HG03558 (cell line): ENCODE results near the gene PTPRT.

Source experiments
- ATAC-seq: cut with Tn5 transposase; IDR thresholded peaks from one replicate; pipeline ENCODE4 v1.9.1; 2021; ENCODE audit warnings: moderate number of reproducible peaks; ENCODE audit not compliant: unreplicated experiment; ENCODE audit errors: extremely low read depth

PTPRT gene

DNA sequence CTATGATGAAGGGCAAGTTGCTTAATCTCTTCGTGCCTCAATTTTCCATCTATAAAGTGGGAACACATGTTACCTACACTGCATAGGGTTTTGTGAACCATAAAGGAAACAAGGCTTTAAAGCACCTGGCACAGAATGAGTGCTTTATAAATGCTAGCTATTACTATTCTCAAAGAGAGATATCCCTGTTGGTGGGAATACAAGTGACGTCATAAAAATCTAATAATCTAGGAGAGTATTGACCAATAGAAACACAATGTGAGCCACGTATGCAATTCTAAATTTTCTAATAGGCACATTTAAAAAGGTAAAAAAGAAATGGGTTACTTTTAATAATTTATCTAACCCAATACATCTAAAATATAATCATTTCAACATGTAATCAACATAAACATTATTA, 316.4 kb downstream of the PTPRT start:
- no peak for ATAC-seq

DNA sequence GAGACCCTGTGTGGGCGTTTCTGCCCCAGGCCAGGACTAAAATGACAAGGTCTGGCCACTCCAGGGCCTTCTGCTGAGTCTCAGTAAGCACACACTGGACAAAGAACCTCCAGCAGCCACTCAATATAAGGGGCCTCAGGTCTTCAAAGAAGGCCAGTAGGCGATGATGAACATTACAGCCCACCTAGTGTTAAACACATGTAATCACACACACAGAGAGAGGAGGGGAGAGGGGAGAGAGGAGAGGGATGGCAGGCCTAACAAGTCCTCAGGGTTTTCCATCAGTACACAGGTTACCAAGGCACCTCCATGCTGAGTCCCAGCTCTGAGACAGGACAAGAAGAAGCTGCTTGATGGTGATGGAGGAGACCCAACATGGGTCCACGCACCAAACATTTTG, 325.6 kb downstream of the PTPRT start:
- ATAC-seq: no peak

DNA sequence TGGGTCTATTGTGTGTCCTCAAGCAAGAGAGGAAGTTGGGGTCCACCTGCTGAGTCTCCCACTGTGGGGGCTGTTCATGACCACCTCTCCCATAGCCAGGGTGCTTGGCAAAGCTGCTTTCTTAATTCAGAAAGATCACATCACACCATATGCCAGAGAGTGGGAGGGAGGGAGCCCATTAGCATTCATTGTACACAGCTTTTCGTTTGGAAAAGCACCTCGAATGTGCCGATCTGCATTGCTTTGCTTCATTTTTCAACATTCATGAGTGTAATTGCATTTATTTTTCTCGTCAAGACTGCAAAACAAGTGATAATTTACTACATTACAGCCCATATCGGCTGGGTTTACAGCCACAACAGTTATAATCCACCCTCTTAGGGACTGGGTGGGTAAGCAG, 327.3 kb downstream of the PTPRT start:
- no peak for ATAC-seq

- ATAC-seq: no peak
Observed at GRCh38 chr20:42857446-42857845, 332.3 kb downstream of the PTPRT start.

DNA sequence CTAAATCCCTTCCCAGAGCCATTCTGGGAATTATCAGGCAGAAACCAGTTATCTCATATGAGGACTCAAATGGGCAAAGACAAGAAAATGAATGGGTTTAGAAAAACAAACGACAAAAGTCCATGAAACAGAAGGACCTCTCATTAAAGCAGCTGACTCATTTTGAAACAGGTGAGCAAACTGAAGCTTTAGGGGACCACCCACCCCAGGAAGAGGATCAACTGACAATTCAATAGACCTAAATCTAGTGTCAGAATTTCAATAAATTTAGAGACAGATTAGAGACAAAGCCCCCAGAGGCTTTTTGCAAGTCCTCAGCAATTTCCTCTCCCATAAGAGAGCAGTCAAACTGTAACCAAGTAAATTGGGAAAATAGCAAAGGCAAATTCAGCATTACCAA, 333.8 kb downstream of the PTPRT start:
- ATAC-seq: no peak

GRCh38 chr20:42852691-42853090, 337.0 kb downstream of the PTPRT start:
- ATAC-seq: no peak

DNA sequence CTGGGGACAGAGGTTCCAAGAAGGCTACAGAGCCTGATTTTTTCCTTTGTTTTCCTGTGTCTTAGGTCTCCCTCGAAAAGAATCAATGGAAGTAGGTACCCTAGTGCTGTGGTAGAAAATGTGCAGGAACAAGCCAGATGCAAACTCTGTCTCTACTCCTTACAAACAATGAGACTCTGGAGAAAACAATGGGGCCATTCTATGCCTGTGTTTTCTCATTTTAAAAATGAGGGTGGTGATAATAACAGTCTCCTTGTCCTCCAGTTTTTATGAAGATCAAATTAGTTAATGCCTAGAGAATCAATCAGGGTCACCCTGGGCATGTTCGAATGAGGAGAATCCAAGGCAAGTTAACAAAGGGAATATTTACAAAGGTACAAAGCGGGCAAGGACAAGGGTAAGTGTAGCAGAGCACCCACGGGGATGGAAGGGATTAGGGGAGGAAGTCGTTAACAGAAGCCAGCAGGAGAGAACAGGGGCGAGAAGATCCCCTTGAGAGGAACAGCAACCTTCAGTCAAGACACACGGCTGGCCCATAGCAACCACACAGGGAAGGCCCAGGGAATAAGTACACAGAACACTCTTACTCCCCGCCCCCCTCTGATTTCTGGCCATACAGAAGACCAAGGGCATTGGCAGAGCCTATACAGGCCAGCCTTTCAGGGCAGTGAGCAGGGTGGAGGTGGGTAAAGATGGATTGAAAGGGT, 342.8 kb downstream of the PTPRT start:
- no peak for ATAC-seq

DNA sequence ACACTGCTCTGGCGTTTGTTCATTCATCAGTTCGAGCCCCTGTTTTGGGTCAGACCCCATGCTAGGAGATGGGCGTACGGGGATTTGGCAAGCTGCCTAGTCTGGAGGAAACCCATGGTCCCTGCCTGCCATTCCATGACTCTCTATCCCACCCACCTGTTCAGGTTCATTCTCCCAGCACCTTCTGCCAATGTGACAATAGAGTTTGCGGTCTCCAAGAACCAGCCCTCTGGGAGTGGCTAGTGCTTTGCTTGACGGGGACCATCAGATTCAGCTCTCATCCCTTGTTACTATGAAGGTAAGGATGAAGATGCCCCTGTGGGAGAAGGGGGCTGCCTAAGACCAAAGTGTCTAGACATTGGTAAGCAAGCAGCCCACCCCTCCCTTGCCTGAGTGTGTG, 345.0 kb downstream of the PTPRT start:
- ATAC-seq: no peak

- ATAC-seq: no peak
Observed at GRCh38 chr20:42837456-42837855, 352.2 kb downstream of the PTPRT start.

GRCh38 chr20:42836339-42836738, 353.4 kb downstream of the PTPRT start:
- no peak for ATAC-seq

- no peak for ATAC-seq
Observed at GRCh38 chr20:42807876-42808275, 381.8 kb downstream of the PTPRT start.

GRCh38 chr20:42795111-42795695, 394.5 kb downstream of the PTPRT start:
- no peak for ATAC-seq

GRCh38 chr20:42792052-42792451, 397.7 kb downstream of the PTPRT start:
- ATAC-seq: no peak

DNA sequence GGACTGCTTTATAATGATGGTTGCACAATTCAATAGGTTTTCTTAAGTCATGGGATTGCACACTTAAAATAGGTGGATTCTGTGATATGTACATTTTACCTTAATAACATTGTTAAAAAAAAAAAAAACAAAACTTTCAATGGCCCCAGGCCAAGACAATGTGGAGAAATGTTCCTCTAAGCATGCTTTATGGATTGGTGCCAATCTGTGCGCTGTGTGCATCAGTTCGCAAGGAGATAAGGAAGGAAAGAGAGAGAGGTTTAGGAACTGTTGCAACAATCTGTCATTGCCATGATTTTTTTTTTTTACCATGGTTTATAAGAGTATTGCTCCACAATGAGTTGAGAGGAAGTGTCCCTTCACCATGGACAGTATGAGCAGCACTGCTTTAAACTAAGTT, 399.6 kb downstream of the PTPRT start:
- ATAC-seq: no peak

GRCh38 chr20:42788707-42789106, 401.0 kb downstream of the PTPRT start:
- no peak for ATAC-seq

GRCh38 chr20:42785041-42785440, 404.7 kb downstream of the PTPRT start:
- ATAC-seq: no peak

DNA sequence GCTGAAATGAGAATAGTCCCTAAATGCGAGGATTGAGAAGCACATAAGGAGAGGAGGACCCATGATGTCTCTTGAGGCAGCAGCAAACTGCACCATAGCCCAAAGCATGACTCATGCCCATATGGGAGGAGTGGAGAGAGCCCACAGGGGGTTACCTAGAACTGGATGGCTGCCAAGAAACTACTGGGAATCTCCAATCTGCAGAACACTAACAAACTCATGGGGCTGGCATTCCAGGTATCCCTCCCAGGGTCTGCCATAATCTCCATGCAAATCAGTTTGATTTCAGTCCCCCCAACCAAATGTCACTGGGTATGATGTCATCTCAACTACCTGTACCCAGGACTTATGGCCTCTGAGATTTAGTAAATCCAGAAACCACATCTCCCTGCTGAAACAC, 410.5 kb downstream of the PTPRT start:
- ATAC-seq: no peak

DNA sequence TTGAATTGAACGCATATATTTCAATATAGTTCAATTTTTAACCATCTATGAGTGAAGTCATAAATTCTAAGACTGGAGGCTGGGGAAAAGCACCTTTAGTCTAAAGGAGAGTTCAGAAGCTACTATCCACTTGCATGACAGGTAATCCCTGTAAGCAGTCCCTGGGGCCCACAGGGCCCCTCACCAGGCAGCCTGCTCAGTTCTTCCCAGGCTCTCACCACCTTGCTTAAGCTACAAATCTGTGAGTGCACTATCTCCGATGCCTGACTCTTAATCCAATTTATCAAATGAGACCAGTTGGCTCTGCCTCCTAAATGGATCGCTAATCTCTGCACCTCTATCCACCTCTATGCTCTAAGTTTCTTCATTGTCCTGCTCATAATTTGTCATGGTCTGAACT, 413.8 kb downstream of the PTPRT start:
- no peak for ATAC-seq

GRCh38 chr20:42775037-42775436, 414.7 kb downstream of the PTPRT start:
- no peak for ATAC-seq

- ATAC-seq: no peak
Observed at GRCh38 chr20:42763015-42763414, 426.7 kb downstream of the PTPRT start.

DNA sequence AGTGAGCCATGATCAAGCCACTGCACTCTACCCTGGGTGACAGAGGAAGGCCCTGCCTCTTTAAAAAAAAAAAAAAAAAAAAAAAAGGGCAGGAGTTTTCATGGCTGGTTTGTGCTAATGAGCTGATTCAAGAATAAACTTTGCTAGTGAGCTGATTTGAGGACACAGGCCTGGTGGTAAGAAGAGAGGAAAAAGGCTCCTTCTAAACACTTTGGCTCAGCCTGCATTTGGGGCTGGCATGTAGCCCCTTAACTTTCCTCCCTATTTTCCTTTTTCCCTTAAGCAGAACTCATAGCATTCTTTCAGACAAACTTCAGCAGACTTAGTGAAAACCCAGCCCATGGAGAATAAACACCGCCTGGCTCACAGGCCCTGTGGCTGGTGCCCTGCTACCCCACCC, 432.7 kb downstream of the PTPRT start:
- ATAC-seq: no peak

DNA sequence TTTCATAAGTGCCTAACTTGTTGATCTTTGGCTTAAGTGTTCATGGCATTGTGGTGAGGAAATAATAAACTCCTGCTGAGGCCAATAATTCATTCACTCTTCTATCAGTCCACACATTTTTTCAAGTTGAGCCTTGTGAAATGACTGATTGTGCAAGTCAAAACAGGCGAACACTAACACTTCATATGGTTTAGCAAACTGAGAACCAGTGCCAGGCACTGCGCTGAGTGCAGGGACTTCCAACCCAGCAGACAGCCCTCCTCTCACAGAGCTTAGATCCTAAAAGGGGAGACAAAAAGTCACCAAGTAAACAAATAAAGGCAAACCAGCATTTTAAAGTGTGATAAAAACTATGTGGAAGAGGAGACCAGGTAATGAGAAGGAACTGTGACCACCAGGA, 435.0 kb downstream of the PTPRT start:
- no peak for ATAC-seq
